Neural cell (in vitro differentiated cells): Measurements from ENCODE around the gene PIAS2. TPM values are rescaled to one million over a fixed set of nuclear protein-coding genes. Genes with fewer than 3 reads are reported as not detected.

Source experiments
- H2AFZ ChIP-seq: fragments of 200-600, 300-800 bp; sonication (generic), shearing (Covaris generic); 2 replicates; pipeline ENCODE4 v1.6.0; 2014; ENCODE audit warnings: low read depth, mild to moderate bottlenecking, antibody characterized with exemption, low read length, moderate library complexity
- H3F3A ChIP-seq: fragments of 200-600 bp; shearing (Covaris generic); 2 replicates; pipeline ENCODE4 v1.6.1; 2016; ENCODE audit warnings: mild to moderate bottlenecking, moderate library complexity, mixed read lengths, antibody characterized with exemption, low read length; ENCODE audit not compliant: insufficient read depth, poor library complexity, severe bottlenecking
- H3K27ac ChIP-seq: fragments of 200-600, 300-800 bp; sonication (generic), shearing (Covaris generic); 2 replicates; pipeline ENCODE4 v1.5.1; 2014; ENCODE audit warnings: mild to moderate bottlenecking, low read length, moderate library complexity
- H3K27me3 ChIP-seq: fragments of 300-800, 200-600 bp; sonication (generic), shearing (Covaris generic); 2 replicates; pipeline ENCODE4 v1.6.0; 2014; ENCODE audit warnings: mild to moderate bottlenecking, low read depth, low read length, moderate library complexity; ENCODE audit not compliant: insufficient read depth
- H3K36me3 ChIP-seq: fragments of 300-800, 200-600 bp; sonication (generic), shearing (Covaris generic); 2 replicates; pipeline ENCODE4 v1.5.1; 2014; ENCODE audit warnings: mild to moderate bottlenecking, antibody characterized with exemption, low read length, moderate library complexity; ENCODE audit not compliant: insufficient read depth
- H3K4me2 ChIP-seq: fragments of 300-800, 200-600 bp; sonication (generic), shearing (Covaris generic); 2 replicates; pipeline ENCODE4 v1.6.0; 2014; ENCODE audit warnings: mild to moderate bottlenecking, low read length
- H3K4me3 ChIP-seq: fragments of 300-800, 200-600 bp; sonication (generic), shearing (Covaris generic); 2 replicates; pipeline ENCODE4 v1.5.1; 2014; ENCODE audit warnings: mild to moderate bottlenecking, low read length, moderate library complexity
- H3K79me2 ChIP-seq: fragments of 200-600 bp; shearing (Covaris generic); replicated peaks from 2 replicates; pipeline ENCODE4 v1.6.0; 2014; ENCODE audit warnings: mild to moderate bottlenecking, low read length, moderate library complexity; ENCODE audit not compliant: insufficient read depth
- H3K9ac ChIP-seq: fragments of 300-800, 200-600 bp; sonication (generic), shearing (Covaris generic); 2 replicates; pipeline ENCODE4 v1.6.1; 2016; ENCODE audit warnings: mild to moderate bottlenecking, low read length, mixed read lengths
- H3K9me2 ChIP-seq: fragments of 200-600 bp; shearing (Covaris generic); 2 replicates; pipeline ENCODE4 v1.6.1; 2016; ENCODE audit warnings: mild to moderate bottlenecking, low read length, mixed read lengths; ENCODE audit not compliant: insufficient read depth
- H3K9me3 ChIP-seq: fragments of 200-600, 300-800 bp; sonication (generic), shearing (Covaris generic); 2 replicates; pipeline ENCODE4 v1.6.1; 2016; ENCODE audit warnings: mild to moderate bottlenecking, mixed run types, low read length, moderate library complexity, mixed read lengths
- H4K20me1 ChIP-seq: fragments of 200-600 bp; shearing (Covaris generic); 2 replicates; pipeline ENCODE4 v1.6.1; 2016; ENCODE audit warnings: mild to moderate bottlenecking, mixed run types; ENCODE audit not compliant: insufficient read depth
- CTCF ChIP-seq: fragments of 450-650 bp; IDR thresholded peaks from 2 replicates; pipeline ENCODE4 v1.5.1; 2014; ENCODE audit warnings: antibody characterized with exemption, mild to moderate bottlenecking, moderate library complexity; ENCODE audit not compliant: poor library complexity, severe bottlenecking
- EP300 ChIP-seq: fragments of 450-650 bp; conservative IDR thresholded peaks from 2 replicates; pipeline ENCODE4 v1.6.1; 2014; ENCODE audit warnings: antibody characterized with exemption, mild to moderate bottlenecking, moderate library complexity; ENCODE audit not compliant: poor library complexity, severe bottlenecking
- EZH2 ChIP-seq: fragments of 200-600, 300-800 bp; shearing (Covaris generic), sonication (generic); IDR thresholded peaks from 2 replicates; pipeline ENCODE4 v1.6.1; 2014; ENCODE audit warnings: antibody characterized with exemption, low read length, borderline replicate concordance, mild to moderate bottlenecking; ENCODE audit not compliant: insufficient read depth, poor library complexity, severe bottlenecking
- MXI1 ChIP-seq: fragments of 450-650 bp; conservative IDR thresholded peaks from 2 replicates; pipeline ENCODE4 v1.6.1; 2014; ENCODE audit warnings: antibody characterized with exemption, mild to moderate bottlenecking; ENCODE audit not compliant: poor library complexity, severe bottlenecking
- POLR2AphosphoS5 ChIP-seq: IDR thresholded peaks from 2 replicates; pipeline ENCODE4 v1.6.1; 2012
- REST ChIP-seq: IDR thresholded peaks from 2 replicates; pipeline ENCODE4 v1.6.1; 2012; ENCODE audit warnings: borderline replicate concordance
- SMC3 ChIP-seq: fragments of 450-650 bp; conservative IDR thresholded peaks from 2 replicates; pipeline ENCODE4 v1.6.1; 2014; ENCODE audit warnings: antibody characterized with exemption, mild to moderate bottlenecking, moderate library complexity; ENCODE audit not compliant: poor library complexity
- TAF1 ChIP-seq: IDR thresholded peaks from 2 replicates; pipeline ENCODE4 v1.6.1; 2012; ENCODE audit warnings: low read depth
- polyA plus RNA-seq: library from polyadenylated mRNA; depleted of rRNA; stranded (reverse); fragments of >200 nt; gene quantifications from 2 replicates; pipeline ENCODE4 v1.2.3, GENCODE V29; 2014

The PIAS2 gene
- polyA plus RNA-seq, 1 donor from 2014 or later: 32.1 TPM

- Histone ChIP-seq H4K20me1 (no peaks in the 10 kb centered on the region), H3K9me2 (no peaks in the 10 kb centered on the region), H3K9me3 (no peaks in the 10 kb centered on the region), H3K9ac (no peak overlapping the region), H3K4me3 (no peak overlapping the region), H3K79me2 (no peaks in the 10 kb centered on the region), H3K36me3 (no peaks in the 10 kb centered on the region), H2AFZ (no peak overlapping the region), H3F3A (no peaks in the 10 kb centered on the region), H3K4me2 (no peak overlapping the region), H3K27me3 (no peaks in the 10 kb centered on the region), H3K27ac (no peak overlapping the region)
- TF ChIP-seq EZH2 (no peak), CTCF (no peak), EP300 (no peak), POLR2AphosphoS5 (no peak), SMC3 (no peak), MXI1 (no peak)
Observed at GRCh38 chr18:46793565-46793964, 123.7 kb downstream of the PIAS2 start.

- Histone ChIP-seq H4K20me1 (no peaks in the 10 kb centered on the region), H3K27ac (no peak overlapping the region), H3K4me3 (no peak overlapping the region), H3K9me3 (no peaks in the 10 kb centered on the region), H3K27me3 (no peaks in the 10 kb centered on the region), H3K9ac (no peak overlapping the region), H3K79me2 (no peaks in the 10 kb centered on the region), H3F3A (no peaks in the 10 kb centered on the region), H2AFZ (no peak overlapping the region), H3K36me3 (no peaks in the 10 kb centered on the region), H3K9me2 (no peaks in the 10 kb centered on the region), H3K4me2 (no peak overlapping the region)
- TF ChIP-seq TAF1 (no peak), CTCF (no peak), POLR2AphosphoS5 (no peak), MXI1 (no peak), REST (no peak), EP300 (no peak), SMC3 (no peak), EZH2 (no peak)
Observed at GRCh38 chr18:46789088-46789487, 128.2 kb downstream of the PIAS2 start.
